HG03097 (cell line): ENCODE results near the gene TOR1AIP2.

Experiments used
- ATAC-seq: cut with Tn5 transposase; IDR thresholded peaks from one replicate; pipeline ENCODE4 v1.9.1; 2021; ENCODE audit not compliant: unreplicated experiment, low FRiP score

TOR1AIP2 gene

GRCh38 chr1:179877586-179878265, at the start of gene TOR1AIP2:
TSS of gene TOR1AIP2 (minus strand) at chr1:179877803. CDS start at chr1:179852665, 25,138 bp downstream.
- peak; percentile 55 for ATAC-seq

DNA sequence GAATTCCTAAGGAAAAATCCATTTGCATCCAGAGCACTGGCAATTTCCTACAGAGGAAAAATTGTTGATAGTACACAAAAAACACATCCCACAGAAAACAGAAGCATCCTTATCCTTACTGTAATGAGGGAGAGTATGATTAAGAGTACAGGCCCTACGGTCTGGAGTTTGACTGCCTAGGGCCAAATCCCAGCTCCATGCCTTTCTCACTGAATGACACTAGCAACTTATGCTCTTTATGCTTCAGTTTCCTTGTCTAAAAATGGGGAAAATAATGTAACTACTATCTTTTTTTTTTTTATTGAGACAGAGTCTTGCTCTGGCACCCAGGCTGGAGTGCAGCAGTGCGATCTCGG, 49.2 kb upstream of the TOR1AIP2 start:
- no peak for ATAC-seq

DNA sequence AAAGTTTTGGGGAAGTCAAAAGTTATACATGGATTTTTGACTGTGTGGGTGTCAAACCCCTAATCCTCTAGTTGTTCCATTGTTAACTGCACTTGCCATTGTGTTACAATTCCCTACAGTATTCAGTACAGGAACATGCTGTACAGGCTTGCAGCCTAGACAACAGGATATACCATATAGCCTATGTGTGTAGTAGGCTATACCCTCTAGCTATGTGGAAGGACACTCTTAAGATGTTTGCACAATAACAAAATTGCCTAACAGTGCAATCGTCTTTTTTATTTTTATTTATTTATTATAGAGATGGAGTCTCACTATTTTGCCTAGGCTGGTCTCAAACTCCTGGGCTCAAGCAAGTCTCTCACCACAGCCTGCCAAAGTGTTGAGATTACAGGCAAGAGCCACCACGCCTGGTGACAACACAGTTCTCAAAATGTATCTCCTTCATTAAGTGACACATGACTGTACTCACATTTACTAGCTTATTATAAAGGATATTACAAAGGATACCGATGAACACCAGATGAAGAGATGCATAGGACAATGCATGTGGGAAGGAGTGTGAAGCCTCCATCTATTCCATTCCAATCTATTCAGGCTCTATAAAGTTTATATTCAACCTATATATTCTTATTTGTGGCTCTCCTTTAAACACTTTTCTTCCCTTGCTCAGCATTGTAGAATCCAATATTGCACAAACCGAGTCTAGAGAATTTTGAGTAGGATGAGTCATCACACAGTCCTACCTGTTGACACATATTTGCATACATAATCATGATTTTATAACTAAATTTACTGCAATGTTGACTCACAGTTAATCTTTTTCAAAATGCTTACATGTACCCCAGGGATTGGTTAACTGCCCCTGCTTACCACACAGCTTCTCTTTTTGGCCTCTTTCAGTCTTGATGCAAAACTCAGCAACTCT, 48.6 kb upstream of the TOR1AIP2 start:
- ATAC-seq, result no peak

GRCh38 chr1:179925302-179925701, 47.7 kb upstream of the TOR1AIP2 start:
- no peak for ATAC-seq

DNA sequence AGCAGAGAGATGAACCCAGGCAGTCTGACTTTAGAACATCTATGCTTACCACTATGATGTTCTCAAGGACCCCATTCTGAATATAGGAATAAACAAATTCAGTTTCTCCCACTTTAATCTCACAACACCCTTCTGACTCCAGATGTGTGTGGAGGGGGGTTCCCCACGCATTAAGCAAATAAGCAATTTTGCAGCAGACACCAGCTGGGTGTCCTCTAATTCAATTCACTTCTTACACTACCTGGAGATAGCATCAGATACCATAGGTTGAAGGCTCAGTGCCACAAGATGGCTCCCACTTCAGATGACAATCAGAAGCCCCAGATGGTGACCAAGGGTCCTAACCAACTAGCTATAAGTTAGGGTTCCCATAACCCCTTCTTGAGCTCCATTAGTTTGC, 46.7 kb upstream of the TOR1AIP2 start:
- ATAC-seq, result no peak

GRCh38 chr1:179923029-179923428, 45.4 kb upstream of the TOR1AIP2 start:
- no peak for ATAC-seq

DNA sequence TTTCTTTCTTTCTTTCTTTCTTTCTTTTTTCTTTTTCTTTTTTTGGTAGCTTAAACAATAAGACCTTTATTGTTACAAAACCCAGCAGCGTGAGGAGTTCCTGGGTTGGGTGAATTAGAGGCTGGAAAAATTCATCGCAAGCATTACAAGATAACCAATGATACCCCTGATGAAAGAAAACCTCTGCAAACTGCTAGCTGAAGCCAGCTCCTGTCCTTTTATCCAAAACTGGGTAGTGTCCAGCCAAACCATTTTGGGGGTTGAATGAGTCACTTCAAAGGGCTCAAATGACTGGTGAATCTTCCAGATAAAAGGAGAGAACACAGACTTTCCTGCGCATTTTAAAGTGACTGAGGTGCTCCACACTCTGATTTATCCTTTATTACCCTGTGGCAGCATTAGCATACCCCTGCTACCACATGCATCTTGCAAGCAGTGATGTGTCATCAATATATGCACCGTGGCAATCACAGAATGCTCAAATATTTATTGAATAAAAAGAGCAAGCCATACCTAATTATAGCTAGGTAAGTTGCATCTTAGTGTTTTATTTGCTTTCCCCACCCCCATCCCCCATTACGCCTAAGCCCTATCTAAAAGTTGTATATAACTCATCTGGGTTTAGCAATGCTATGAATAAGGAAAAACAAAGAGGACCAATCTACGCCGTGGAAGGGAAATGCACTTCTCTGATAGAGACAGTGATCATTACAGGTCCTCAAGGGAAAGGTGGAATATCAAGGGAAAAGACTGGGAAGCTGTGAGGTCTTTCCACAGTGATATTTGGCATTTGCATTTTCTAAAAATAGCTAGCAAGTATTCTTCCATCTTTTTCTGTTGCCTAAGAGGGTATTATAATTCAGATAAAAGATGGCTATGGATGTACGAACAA, 44.6 kb upstream of the TOR1AIP2 start:
- no peak for ATAC-seq

GRCh38 chr1:179921472-179921871, 43.9 kb upstream of the TOR1AIP2 start:
- no peak for ATAC-seq

- no peak for ATAC-seq
These were observed 40.2 kb upstream of the TOR1AIP2 start for GRCh38 chr1:179917601-179918429.

GRCh38 chr1:179911812-179912211, 34.2 kb upstream of the TOR1AIP2 start:
- no peak for ATAC-seq

GRCh38 chr1:179910934-179911333, 33.3 kb upstream of the TOR1AIP2 start:
- ATAC-seq, result no peak

- ATAC-seq, result no peak
These were observed 12.0 kb upstream of the TOR1AIP2 start for GRCh38 chr1:179889589-179889988.

DNA sequence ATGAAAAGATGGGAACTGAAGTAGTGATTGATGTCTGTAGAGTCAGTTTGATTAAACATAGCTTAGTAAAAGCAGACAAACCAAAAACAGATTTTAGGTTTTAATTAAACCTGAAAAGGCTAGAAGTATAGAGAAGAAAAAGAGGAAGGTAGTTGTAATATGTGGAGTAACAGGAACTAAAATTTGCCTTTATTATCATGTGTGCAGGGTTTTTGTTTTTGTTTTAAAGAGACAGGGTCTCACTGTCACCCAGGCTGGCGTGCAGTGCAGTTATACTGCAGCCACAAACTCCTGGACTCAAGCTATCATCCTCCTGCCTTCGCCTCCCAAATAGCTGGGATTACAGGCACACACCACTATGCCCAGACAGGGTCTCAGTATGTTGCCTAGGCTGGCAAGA, 10.5 kb upstream of the TOR1AIP2 start:
- no peak for ATAC-seq

DNA sequence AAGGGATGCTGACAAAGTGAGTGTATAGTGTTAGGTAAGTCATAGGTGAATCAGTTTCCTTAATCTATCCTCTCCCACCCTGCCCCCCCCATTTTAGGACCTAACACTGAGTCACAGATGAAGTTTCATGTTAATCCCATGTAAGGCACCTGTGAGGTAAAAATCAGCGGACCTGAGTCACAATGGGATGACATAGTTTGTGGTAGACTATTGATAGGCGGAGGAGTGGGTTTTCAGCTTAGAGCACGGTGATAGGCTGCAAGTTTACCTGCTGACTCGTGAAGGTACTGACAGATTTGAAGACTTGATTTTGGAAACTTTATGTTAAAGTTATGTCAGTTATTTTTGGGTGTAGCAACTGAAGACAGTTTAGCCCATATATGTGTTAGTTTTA, 6.1 kb upstream of the TOR1AIP2 start:
- no peak for ATAC-seq

- no peak for ATAC-seq
These were observed 5.6 kb upstream of the TOR1AIP2 start for GRCh38 chr1:179883040-179883744.

DNA sequence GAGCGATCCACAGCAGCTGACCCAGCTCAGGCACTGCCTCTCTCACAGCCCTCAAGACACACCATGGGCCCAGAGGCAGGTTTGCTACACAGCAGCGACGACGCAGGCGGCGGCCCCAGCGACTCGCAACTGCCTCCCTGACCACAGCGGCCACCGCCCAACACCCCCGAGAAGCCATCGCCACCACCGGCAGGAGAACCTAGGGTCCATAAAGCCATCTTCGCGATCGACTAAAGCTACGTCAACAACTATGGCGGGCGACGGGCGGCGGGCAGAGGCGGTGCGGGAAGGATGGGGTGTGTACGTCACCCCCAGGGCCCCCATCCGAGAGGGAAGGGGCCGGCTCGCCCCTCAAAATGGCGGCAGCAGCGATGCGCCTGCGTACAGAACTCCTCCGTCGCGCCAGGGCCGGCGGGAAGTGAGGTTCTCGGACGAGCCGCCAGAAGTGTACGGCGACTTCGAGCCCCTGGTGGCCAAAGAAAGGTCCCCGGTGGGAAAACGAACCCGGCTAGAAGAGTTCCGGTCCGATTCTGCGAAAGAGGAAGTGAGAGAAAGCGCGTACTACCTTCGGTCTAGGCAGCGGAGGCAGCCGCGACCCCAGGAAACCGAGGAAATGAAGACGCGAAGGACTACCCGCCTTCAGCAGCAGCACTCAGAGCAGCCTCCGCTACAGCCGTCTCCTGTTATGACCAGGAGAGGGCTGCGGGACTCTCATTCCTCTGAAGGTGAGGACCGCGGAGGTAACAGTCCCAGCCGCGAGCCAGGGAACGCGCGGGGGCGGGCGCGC, 4.8 kb upstream of the TOR1AIP2 start, which contains the start of gene TOR1AIP1:
Gene TOR1AIP1 (plus strand): TSS at position 33 of the 787 bp plus-strand sequence. CDS start 218 bp downstream, at position 251.
- peak; percentile 85 for ATAC-seq

DNA sequence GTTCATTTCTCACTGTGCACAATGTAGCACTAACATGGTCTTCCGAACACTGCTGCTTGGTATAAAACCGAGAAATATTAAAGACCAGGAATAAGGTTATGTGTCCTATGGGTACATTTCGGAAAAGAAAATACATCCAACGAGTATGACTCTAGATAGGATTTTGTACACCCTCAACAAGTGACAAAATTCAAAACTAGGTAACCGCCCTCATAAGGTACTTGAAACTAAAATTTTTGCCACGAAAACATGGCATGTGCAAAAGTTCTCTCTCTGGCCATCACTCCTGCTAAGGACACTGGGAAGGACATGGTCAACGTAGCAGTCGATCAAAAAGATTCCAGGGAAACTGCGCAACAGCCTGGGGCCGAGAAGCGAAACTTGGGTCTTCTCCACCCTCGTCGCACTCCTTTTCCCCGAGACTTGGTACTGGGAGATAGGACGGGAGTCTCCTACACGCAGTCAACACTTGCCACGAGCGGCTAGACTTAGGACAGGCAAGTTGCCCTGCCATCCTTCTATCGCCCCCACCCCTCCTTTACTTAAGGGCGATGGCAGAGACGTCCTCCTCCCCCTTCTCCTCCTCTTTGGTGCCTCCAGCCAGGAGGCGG, 4.1 kb upstream of the TOR1AIP2 start:
- ATAC-seq, result no peak

DNA sequence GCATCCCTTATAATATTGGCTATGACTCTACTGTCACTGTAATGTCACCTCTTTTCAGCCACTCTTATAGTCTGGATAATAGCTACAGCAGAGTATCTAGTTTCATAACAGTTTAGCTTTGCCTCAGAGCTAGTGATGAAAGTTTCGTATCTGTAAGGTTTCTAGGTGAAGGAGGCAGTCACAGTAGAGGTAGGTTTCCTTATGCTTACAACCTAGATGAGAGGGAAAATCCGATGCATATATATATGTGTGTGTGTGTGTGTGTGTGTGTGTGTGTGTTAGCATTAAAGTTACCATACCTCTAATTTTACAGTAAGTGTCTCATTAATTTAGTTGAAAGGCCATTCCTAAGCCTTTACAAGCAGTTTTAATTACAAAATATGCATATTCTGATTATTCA, 2.2 kb upstream of the TOR1AIP2 start:
- no peak for ATAC-seq
